Activated CD8-positive, alpha-beta T cell treated with anti-CD3 and anti-CD28 coated beads for 36 hours (primary cell): Measurements from ENCODE around the gene MTNR1B. TPM values are rescaled to one million over a fixed set of nuclear protein-coding genes. Genes with fewer than 3 reads are reported as not detected.

Source experiments
- ATAC-seq: fragments of 200-7000 bp; cut with Tn5 transposase; one replicate; pipeline ENCODE4 v1.10.0; 2021; ENCODE audit warnings: mild to moderate bottlenecking, moderate library complexity
- CTCF ChIA-PET: fragments of 350-600 bp; sonication (Branson Sonifier 250); formaldehyde crosslinking; loops from one replicate; lab custom pipeline; 2021; ENCODE audit warnings: antibody characterized with exemption; lab: Charles Lee
- POLR2A ChIA-PET: fragments of 350-600 bp; sonication (Branson Sonifier 250); formaldehyde crosslinking; loops from one replicate; lab custom pipeline; 2021; ENCODE audit warnings: antibody characterized with exemption; lab: Charles Lee
- DNase-seq: peaks from one replicate; pipeline ENCODE4 v3.0.0-alpha.2; 2020
- H3K27ac Mint-ChIP-seq: one replicate; pipeline ENCODE4 v1.8.0; 2021; ENCODE audit warnings: mild to moderate bottlenecking, mixed read lengths
- H3K27me3 Mint-ChIP-seq: one replicate; pipeline ENCODE4 v1.8.0; 2021; ENCODE audit warnings: mixed read lengths
- H3K36me3 Mint-ChIP-seq: one replicate; pipeline ENCODE4 v1.8.0; 2021; ENCODE audit warnings: low read depth, mixed read lengths
- H3K4me1 Mint-ChIP-seq: one replicate; pipeline ENCODE4 v1.8.0; 2021; ENCODE audit warnings: low read depth, mixed read lengths
- H3K4me3 Mint-ChIP-seq: one replicate; pipeline ENCODE4 v1.8.0; 2021; ENCODE audit warnings: mild to moderate bottlenecking, moderate library complexity, mixed read lengths
- H3K9me3 Mint-ChIP-seq: one replicate; pipeline ENCODE4 v1.8.0; 2021; ENCODE audit warnings: mixed read lengths
- intact Hi-C: fragments of 100-400 bp; cut with micrococcal nuclease; formaldehyde crosslinking; loops from one replicate; pipeline ENCODE4 v1.10.0; 2022
- total RNA-seq, 2 experiments: library from RNA; stranded (reverse); gene quantifications; one replicate each; pipeline ENCODE4 v1.2.3, GENCODE V29; 2021
- TF ChIP-seq, protein P1 (sequence below): fragments of 200-600 bp; IDR thresholded peaks from one replicate; pipeline ENCODE4 v1.8.0; 2022; ENCODE audit warnings: antibody characterized with exemption, mild to moderate bottlenecking

MTNR1B gene
- total RNA-seq, 2 experiments from 2014 or later = not detected

DNA sequence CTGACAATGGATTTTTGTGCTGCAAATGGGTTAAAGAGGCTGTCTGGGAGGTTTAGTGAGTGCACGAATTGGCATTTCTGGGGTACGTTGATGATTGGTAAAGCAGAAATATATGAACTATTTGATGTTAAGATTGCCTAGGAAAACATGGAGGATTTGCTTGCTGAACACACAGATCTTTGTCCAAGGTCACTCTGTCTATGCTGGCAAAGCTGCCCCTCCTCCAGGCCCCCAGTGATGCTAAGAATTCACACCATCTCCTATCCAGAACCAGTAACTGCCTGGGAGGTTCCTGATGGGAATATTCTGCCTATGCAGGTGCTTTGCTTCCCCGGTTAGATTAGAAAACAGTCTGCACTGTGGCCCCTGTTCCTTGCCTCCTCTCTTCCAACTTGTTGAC, 5.8 kb downstream of the MTNR1B start:
- peaks cover 5% of the 10 kb centered on the region for H3K27me3 Mint-ChIP-seq

DNA sequence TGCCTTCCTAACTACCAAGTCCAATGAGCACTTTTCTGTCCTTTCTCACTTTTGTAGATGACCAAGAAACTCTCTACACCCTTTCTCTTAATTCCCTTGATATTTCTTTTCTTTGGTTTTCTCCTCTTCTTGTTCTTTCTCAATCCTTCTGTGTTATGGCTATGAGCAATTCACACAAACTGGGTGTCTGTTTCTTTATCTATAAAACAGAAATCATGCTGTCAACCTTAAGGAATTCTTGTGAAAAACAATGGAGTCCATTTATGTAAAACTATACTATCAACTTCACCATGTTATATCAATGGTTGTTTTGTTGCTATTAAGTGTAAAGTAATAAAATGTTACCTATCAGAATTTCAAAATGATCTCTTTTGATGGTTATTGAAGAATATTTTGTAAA, 7.2 kb downstream of the MTNR1B start:
- CTCF ChIA-PET = no interaction called here

More for the DNA sequence above, 5.8 kb downstream of the MTNR1B start:
- no peak for DNase-seq
- Mint-ChIP-seq H3K4me1 (no peaks in the 10 kb centered on the region), H3K9me3 (no peaks in the 10 kb centered on the region), H3K4me3 (no peak overlapping the region), H3K36me3 (no peaks in the 10 kb centered on the region), H3K27ac (no peak overlapping the region)
- TF ChIP-seq, protein P1, sequence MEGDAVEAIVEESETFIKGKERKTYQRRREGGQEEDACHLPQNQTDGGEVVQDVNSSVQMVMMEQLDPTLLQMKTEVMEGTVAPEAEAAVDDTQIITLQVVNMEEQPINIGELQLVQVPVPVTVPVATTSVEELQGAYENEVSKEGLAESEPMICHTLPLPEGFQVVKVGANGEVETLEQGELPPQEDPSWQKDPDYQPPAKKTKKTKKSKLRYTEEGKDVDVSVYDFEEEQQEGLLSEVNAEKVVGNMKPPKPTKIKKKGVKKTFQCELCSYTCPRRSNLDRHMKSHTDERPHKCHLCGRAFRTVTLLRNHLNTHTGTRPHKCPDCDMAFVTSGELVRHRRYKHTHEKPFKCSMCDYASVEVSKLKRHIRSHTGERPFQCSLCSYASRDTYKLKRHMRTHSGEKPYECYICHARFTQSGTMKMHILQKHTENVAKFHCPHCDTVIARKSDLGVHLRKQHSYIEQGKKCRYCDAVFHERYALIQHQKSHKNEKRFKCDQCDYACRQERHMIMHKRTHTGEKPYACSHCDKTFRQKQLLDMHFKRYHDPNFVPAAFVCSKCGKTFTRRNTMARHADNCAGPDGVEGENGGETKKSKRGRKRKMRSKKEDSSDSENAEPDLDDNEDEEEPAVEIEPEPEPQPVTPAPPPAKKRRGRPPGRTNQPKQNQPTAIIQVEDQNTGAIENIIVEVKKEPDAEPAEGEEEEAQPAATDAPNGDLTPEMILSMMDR = no peak
- no peak for ATAC-seq
- ChIA-PET CTCF (no interaction called here), POLR2A (no interaction called here)
- intact Hi-C loops = no loop called here

DNA sequence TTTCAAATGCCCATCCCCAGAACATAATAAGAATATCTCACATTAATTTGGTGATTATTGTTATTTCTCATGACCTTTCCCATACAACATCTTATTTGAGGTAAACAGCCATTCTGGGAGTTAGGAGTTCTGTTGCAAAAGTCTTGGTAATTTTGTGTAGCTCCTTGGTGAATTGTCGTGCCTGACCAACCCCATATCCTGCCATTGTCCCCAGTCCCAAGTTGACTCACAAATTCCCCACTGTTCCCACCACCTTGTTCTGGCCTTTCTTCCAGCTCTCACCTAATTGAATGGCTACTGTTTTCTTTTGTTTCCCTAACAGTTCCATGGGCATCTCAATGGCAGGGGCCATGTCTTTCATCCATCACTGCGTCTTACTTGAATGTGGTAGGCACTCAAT, 8.0 kb downstream of the MTNR1B start:
- no peaks in the 10 kb centered on the region for H3K4me1 Mint-ChIP-seq
- CTCF ChIA-PET = no interaction called here
- H3K9me3 Mint-ChIP-seq = no peaks in the 10 kb centered on the region
- no peak overlapping the region for H3K27ac Mint-ChIP-seq
- no peak for DNase-seq
- TF ChIP-seq, protein P1 = no peak
- intact Hi-C loops = no loop called here
- H3K27me3 Mint-ChIP-seq = peaks cover 4% of the 10 kb centered on the region
- no peaks in the 10 kb centered on the region for H3K36me3 Mint-ChIP-seq
- no peak overlapping the region for H3K4me3 Mint-ChIP-seq
- POLR2A ChIA-PET = no interaction called here
- ATAC-seq = no peak

More for the DNA sequence above, 7.2 kb downstream of the MTNR1B start:
- no peaks in the 10 kb centered on the region for H3K4me1 Mint-ChIP-seq
- no peak overlapping the region for H3K4me3 Mint-ChIP-seq
- DNase-seq (no peak), ATAC-seq (no peak)
- TF ChIP-seq, protein P1 = no peak
- H3K27me3 Mint-ChIP-seq = peaks cover 4% of the 10 kb centered on the region
- no peak overlapping the region for H3K27ac Mint-ChIP-seq
- H3K9me3 Mint-ChIP-seq = no peaks in the 10 kb centered on the region
- POLR2A ChIA-PET = no interaction called here
- intact Hi-C loops = no loop called here
- H3K36me3 Mint-ChIP-seq = no peaks in the 10 kb centered on the region

DNA sequence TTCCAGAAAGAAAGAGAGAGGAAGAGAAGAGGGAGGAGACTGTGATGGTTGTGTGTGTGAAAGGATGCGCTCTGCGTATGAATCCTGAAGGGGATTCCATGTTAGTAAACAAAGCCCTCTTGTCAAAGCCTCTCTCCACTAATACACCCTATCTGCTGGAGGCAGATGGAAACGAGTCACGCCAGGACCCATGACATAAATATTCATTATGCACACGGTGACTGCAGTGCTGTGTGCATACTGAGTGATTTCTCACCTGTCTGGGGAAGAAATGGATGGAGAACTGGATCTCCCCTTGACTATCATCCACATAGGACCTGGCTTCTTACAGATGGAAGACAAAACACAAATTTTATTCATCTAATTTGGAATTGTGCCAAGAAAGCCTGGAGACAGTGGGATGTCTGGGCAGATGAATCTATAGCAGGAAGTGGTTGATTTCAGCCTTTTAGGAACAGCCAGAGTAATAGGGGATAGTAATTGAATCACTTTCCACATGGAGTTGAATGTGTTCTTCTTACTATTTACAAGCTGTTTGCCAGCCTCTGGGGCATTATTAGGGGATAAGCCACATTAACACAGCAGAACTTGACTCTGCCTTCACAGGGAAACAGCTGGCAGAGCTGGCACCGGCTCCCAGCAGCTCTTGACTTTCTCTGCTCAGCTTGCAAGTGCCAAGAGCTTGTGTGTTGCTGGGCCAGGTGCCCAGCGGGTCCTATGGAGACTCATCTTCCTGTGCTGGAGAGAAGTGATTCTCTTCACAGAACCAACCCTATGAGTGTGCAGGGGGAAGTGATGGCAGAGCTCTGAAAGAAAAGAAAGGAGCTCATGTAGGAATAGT, 9.0 kb downstream of the MTNR1B start:
- DNase-seq (no peak), ATAC-seq (no peak)
- no peak overlapping the region for H3K27ac Mint-ChIP-seq
- H3K27me3 Mint-ChIP-seq = peaks cover 4% of the 10 kb centered on the region
- CTCF ChIA-PET = no interaction called here
- no peaks in the 10 kb centered on the region for H3K36me3 Mint-ChIP-seq
- TF ChIP-seq, protein P1 = no peak
- POLR2A ChIA-PET = no interaction called here
- intact Hi-C loops = no loop called here
- H3K4me1 Mint-ChIP-seq = no peaks in the 10 kb centered on the region
- no peaks in the 10 kb centered on the region for H3K9me3 Mint-ChIP-seq
- H3K4me3 Mint-ChIP-seq = no peak overlapping the region

DNA sequence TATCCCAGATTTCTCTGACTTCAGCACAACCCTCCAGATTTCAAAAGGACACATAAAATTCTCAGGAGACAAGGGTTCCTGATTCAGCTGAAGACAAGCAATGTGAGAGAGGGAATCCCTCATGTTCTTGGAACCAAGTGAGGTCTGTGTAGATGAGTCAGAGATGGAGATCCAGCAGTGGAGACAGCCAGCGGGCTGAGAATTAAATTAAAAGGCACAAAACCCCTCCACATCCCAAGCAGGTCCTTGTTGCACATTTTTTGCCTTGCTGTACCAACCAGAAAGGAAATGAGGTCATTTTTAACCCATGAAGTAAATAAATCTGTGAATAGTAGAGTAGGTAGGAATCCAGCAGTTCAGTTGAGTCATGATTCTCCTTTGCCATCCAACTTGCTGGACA, 9.7 kb downstream of the MTNR1B start:
- Mint-ChIP-seq H3K4me3 (no peak overlapping the region), H3K27me3 (peaks cover 1% of the 10 kb centered on the region), H3K9me3 (no peaks in the 10 kb centered on the region), H3K4me1 (no peaks in the 10 kb centered on the region), H3K36me3 (no peaks in the 10 kb centered on the region), H3K27ac (no peak overlapping the region)
- CTCF ChIA-PET = no interaction called here
- POLR2A ChIA-PET = no interaction called here
- intact Hi-C loops = no loop called here
- TF ChIP-seq, protein P1 = no peak
- no peak for DNase-seq
- ATAC-seq = no peak
